GM19240 (cell line): ENCODE results near the gene SIAH1.
A peak's percentile ranks its signal among the peaks of the same experiment; 100 is the strongest.
"Not testable (repeated sequence)": the region's sequence is repeated elsewhere in the genome, so short reads cannot be mapped to it uniquely, and the experiment has no call there.

Experiments
- DNase-seq: peaks from one replicate; pipeline ENCODE4 v3.0.0; 2011; ENCODE audit warnings: low spot score; ENCODE audit not compliant: insufficient read length

Gene SIAH1

DNA sequence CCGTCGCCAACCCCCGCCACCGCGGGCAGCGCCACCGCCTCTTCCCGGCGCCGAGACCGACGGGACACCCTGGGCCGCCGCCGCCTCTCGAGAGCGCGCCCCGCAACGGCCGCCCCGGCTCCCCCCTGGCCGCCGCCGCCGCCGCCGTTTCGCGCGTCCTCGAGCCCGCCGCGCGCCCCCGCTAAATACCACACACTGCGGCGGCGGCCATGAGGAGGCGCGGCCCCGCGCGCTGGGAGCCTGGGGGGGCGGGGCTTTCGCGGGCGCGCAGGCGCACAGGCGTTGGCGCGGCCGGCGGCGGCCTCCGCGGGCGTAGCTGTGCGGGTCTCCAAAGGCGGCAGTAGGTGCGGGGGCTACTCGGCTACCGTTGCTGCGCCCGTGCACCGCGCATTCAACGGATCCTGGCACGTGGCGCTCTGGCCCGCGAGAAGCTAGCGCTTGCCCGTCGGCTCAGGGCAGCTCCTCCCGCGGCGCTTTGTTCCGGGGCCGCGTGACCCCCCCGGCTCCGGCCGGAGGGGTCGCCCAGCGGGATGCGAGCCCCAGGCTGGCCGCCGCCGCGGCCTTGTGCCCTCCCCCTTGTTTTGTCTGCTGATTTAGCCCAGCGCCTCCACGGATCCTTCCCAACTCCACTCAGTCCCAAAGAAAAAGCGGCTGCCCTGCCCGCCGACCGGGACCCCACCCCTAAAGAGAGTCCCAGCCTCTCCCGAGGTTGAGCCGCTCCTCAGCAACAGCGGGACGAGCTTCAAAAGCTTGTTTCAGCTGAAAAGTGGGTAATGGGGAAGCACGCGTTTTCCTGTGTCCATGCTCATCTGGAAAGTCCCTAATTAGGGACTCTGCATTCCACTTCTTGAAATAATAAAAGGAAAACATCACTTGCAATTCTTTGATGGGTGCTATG lies at the start of gene SIAH1:
TSS of gene SIAH1 (minus strand) at position 161 of the 898 bp plus-strand sequence. CDS start 22,985 bp downstream, outside the sequence.
- DNase-seq = peak; percentile 86

DNA sequence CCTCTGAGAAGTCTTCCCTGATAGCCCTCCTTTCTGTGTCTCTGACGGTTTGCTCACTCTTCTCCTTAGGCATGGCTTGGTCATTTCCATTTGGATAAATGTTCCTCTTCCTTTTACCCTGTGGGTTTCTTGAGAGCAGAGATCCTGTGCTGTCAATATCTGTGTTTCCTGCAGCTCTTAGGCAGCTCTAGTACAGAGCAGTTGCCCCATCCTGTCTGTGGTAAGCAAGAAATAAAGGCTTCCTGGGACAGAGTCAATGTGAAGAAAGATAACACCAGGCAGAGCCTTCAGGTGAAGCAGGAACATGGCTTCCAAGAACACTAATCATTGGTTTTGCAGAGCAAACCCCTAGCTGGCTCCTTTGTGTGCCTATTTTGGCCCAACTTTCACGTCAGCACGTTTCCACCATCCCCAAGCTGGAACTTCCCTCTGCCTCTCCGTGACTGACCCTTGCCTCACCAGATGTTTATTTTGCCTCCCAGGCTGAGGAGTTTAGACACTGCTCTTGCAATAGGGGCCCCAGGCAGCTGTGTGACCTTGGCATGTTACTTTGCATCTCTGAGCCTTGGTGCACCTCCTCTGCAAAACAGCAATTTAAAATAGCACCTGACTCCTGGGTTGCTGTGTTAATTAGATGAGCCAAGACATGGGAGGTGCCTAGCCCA lies 49.6 kb upstream of the SIAH1 start:
- no peak for DNase-seq

DNA sequence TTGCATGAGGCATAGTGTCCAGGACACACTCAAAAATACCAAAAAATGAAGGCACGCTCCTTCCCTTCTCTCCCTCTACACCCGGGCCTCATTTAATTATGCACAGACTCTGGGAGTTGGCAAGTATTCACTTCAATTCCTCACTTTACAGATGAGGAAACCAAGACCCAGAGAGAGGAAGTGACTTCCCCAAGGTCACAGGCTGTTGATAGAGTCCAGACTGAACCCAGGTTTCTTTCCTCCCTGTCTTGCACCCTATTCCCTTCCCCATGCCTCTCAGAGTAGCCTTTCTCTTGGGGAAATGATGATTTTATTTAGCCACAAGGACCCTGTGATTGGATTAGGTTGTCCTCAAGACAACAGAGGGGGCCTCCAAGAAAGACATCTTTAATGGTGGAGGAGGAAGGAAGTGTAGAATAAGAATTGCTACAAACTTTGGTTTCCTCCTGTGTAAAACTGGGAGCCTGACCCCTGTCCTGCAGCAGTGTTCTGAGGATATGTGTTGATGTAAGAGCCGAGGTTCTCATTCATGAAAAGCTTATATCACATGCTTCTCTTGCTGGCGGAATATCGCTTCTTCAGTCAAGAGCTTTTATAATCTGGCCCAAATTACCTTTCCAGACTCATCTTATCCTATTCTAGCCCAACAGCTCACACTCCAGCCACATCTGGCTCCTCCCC lies 48.8 kb upstream of the SIAH1 start:
- DNase-seq = no peak

DNA sequence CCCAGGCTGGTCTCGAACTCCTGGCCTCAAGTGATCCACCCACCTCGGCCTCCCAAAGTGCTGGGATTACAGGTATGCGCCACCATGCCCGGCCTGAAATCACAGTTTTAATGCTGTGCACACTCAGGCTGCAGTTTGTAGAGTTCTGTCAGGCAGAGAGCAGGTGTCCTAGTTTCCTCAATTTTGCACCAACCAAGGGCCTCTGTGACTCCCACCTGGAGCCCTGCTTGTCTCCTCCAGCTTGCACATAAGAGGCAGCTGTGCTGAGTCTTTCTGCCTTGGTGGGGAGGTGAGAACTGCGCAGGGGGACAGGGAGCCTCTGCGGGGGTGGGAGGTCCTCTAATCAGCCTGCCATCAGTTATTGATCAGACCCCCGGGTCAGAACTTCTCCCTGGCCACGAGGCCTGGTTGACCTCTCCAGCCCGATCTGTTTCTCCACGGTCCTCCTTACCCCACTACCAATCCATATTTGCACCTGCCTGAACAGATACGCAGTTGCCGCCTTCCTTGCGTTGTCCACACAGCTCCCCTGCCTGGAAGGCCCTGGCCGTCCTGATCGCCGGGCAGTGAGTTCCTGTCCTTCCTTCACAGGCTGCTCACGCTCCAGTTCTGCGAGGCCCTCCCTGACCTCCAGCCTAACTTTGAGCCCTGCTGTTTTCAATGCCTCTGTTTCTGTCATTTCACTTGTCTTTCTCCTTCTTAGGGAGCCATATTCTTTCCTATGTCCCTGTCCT lies 48.1 kb upstream of the SIAH1 start:
- no peak for DNase-seq

DNA sequence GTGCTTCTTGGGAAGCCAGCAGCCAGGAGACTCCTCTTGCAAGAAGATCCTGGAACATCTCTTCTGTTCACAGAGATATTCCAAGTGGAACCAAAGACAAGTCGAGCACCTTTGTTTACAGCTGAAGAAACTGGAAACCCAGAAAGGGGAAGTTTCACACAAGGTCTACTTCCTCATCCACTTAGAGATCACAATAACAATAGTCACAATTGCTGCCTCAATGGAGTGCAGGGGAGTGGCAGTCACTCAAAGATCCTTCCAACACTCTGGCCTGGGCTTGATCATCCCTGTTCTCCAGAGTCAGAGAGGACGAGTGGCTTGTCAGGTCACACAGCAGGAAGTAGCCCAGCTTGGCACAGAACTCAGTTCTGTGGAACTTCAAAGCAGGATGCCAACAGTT lies 46.9 kb upstream of the SIAH1 start:
- no peak for DNase-seq

- DNase-seq = no peak
These were observed 45.7 kb upstream of the SIAH1 start for GRCh38 chr16:48430890-48431289.

DNA sequence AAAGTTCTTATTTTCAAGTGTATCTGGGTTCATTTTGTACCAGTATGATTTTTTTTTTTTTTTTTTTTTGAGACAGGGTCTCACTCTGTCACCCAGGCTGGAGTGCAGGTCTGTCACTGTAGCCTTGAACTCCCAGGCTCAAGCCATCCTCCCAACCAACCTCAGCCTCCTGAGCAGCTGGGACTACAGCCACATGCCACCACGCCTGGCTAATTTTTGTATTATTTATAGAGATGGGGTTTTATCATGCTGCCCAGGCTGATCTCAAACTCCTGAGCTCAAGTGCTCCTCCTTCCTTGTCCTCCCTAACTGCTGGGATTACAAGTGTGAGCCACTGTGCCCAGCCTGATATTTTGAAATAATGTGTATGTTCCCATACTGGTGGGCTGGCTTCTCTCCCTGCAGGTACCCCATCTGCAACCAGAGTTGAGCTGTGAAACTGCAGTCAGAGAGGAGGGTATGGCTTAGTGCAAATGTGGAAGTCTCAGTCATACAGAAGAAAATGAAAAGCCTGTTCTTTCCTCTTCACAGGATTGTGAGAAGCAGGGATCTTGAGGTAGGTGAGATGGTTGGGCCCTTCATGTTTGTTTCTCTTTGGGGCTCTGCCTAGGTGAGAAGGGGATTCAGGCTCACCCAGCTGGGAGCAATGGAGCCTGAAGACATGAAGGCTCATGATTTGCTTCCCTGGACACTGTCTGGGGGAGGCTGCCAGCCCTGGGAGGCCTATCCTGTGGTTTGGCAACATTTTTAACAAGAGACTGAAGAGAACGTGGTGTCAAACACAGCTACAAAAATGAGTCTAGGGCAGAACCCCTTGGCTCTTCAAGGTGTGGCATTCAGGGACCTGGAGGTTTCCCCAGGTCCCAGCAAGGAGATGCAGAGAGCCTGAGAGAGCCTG lies 41.3 kb upstream of the SIAH1 start:
- DNase-seq = no peak

DNA sequence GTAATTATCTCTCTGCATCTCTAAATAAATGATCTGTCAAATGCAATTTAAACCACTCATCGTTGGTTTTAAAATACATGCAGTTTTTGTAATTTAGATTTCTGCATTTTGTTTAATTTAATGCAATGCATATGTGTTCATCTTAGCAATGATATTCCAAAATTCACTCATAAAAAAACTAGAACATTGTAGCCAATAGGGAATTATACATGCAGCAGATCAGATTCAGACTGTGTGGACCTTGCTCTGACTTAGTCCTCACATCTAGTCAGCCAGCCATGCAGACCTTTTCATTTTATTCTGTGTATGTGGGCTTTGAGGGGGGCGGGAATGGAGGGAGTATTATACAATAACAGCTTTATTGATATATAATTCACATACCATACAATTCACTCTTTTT lies 37.3 kb upstream of the SIAH1 start:
- no peak for DNase-seq

DNA sequence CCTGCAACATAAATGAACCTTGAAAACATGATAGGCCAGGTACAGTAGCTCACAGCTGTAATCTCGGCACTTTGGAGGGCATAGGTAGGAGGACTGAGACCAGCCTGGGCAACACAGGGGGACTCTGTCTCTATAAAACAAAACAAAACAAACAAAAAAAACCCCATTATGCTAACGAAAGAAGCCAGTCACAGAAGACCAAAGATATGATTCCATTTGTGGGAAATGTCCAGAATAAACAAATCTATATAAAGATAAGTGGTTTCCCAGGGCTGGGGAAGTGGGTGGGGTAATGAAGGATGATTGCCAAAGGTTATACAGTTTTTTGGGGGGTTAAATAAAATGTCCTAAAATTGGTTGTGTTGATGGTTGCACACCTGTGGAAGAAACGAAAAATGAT lies 36.5 kb upstream of the SIAH1 start:
- no peak for DNase-seq

GRCh38 chr16:48420437-48420836 lies 35.2 kb upstream of the SIAH1 start:
- no peak for DNase-seq

- DNase-seq = not testable (repeated sequence)
These were observed 31.4 kb upstream of the SIAH1 start for GRCh38 chr16:48416617-48417016.

DNA sequence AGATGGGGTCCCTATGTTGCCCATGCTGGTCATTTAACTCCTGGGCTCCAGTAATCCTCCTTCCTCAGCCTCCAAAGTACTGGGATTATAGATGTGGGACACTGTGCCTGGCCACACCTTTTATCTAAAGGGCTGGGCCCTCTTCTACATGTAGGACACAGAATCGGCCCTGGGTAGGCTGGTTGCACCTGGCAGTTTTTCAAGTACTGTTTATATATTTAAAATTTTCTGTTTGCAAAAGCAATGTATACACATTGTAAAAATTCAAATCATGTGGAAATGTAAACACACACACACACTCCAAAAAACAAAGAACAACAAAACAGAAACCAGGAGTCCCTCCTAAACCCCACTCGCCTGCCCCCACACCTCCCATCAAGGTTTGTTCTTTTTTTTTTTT lies 28.1 kb upstream of the SIAH1 start:
- DNase-seq = no peak

DNA sequence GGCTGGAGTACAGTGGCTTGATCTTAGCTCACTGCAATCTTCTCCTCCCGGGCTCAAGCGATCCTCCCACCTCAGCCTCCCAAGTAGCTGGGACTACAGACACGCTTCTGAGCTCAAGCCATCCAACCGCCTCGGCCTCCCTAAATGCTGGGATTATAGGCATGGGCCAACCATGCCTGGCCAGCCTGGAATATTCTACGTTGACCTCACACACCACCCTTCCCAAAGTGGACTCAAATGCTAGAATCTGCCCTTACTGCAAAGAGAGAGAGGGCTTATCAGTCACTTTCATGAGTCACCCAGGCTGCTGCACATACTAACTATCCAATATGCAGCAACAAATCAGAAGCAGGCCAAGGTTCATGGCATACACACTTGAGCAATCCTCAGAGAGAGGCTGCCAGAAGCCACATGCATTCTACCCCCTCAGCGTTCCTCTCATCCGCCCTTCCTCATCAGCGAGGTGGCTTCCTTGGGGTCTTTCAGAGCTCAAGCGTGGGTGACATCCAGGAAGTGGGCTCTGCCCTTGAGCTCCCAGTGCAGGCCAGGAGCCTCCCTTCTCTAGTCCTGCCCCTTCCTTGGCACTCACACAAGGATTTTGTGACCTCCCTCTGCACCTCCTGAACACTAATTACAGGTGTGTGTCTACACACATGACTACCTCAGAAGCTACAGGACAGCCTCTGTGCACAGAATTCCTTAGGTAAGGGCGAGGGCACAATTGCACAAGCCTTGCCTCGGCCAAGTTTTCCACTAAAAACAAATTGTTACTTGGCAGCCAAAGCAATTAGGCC lies 24.8 kb upstream of the SIAH1 start:
- DNase-seq = no peak

GRCh38 chr16:48408688-48409087 lies 23.5 kb upstream of the SIAH1 start:
- no peak for DNase-seq

GRCh38 chr16:48405907-48406306 lies 20.7 kb upstream of the SIAH1 start:
- DNase-seq = no peak

DNA sequence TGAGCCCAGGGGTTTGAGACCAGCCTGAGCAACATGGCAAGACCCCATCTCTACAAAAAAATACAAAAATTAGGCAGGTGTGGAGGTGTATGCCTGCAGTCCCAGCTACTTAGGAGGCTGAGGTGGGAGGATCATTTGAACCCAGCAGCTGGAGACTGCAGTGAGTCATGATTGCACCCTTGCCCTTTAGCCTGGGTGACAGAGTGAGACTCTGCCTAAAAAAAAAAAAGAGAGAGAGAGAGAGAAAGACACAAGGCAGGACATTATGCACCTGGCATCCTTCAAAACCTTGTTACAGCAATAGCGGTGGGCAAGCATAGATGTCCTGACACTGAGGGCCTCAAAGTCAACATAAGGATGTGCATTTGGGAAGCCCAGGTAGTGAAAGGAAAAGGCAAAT lies 19.9 kb upstream of the SIAH1 start:
- DNase-seq = no peak

DNA sequence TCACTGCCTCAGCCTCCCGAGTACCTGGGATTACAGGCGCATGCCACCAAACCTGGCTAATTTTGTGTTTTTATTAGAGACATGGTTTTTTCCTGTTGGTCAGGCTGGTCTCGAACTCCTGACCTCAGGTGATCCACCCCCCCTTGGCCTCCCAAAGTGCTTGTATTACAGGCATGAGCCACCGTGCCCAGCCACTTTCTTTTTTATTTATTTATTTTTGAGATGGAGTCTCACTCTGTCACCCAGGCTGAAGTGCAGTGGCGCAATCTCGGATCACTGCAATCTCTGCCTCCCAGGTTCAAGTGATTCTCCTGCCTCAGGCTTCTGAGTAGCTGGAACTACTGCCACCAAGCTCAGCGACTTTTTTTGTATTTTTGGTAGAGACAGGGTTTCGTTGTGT lies 17.3 kb upstream of the SIAH1 start:
- not testable (repeated sequence) for DNase-seq

DNA sequence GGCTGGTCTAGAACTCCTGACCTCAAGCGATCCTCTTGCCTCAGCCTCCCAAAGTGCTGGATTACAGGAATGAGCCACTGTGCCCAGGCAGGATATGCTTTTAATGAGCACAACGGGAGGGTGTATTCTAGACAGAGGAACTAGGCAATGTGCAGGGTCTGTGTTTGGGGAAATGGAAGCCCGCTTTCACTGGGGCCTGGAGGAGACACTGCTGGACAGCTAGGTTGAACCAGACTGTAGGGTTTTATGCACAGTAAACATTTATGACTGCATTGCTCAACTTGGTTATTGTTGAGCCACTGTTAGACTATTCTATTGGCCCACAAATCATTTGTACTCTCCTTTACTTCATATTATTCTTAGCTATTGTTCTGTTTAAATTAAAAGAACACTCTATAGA lies 10.2 kb upstream of the SIAH1 start:
- no peak for DNase-seq

GRCh38 chr16:48394355-48394703 lies 9.1 kb upstream of the SIAH1 start:
- no peak for DNase-seq
